Body of pancreas (tissue), 4 donors: ENCODE data around the gene RAB1A.

Experiments
- POLR2A ChIP-seq, 3 donors: fragments of 450-650 bp; IDR thresholded peaks; one replicate each; pipeline ENCODE4 v1.6.1; 2016; ENCODE audit warnings: antibody characterized with exemption in 3 of 3, mild to moderate bottlenecking in 2 of 3
- TF ChIP-seq, protein P1 (sequence below), 7 experiments: fragments of 450-650 bp in 4 of 7; fragments of 200-600 bp in 3 of 7; sonication (generic) in 3 of 7; IDR thresholded peaks; one replicate each; pipeline ENCODE4 v1.5.1; 2016 to 2019; ENCODE audit warnings: antibody characterized with exemption in 7 of 7

DNA sequence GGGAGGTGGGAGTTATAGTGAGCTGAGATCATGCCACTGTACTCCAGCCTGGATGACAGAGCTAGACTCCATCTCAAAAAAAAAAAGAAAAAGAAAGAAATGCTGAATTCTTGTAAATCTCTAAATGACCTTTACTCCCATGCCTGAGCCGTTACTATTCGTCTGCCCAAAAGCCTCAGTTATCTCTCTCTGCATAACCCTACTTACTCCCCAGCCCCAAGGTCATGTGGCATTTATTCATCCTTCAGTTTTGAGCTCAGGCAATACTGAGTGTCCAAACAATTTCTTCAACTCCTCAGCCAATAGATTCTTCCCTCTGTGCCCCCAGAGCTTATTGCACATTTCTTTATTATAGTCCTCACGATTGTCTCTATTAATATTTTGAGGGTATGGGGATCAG is 28.8 kb downstream of the RAB1A start:
- TF ChIP-seq, protein P1, sequence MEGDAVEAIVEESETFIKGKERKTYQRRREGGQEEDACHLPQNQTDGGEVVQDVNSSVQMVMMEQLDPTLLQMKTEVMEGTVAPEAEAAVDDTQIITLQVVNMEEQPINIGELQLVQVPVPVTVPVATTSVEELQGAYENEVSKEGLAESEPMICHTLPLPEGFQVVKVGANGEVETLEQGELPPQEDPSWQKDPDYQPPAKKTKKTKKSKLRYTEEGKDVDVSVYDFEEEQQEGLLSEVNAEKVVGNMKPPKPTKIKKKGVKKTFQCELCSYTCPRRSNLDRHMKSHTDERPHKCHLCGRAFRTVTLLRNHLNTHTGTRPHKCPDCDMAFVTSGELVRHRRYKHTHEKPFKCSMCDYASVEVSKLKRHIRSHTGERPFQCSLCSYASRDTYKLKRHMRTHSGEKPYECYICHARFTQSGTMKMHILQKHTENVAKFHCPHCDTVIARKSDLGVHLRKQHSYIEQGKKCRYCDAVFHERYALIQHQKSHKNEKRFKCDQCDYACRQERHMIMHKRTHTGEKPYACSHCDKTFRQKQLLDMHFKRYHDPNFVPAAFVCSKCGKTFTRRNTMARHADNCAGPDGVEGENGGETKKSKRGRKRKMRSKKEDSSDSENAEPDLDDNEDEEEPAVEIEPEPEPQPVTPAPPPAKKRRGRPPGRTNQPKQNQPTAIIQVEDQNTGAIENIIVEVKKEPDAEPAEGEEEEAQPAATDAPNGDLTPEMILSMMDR (IDR thresholded peaks at IDR 0.05) = no peak
- TF ChIP-seq POLR2A (IDR thresholded peaks at IDR 0.05) = no peak
